ENCODE measurements around the gene BMF. TPM values are rescaled to one million over a fixed set of nuclear protein-coding genes. Genes with fewer than 3 reads are reported as not detected.
"Not testable (repeated sequence)": the region's sequence is repeated elsewhere in the genome, so short reads cannot be mapped to it uniquely, and the experiment has no call there.

The BMF gene
- polyA plus RNA-seq, 2 of the 4 experiments (the other 2 are of a cell fraction), result 1.4 to 1.6 TPM

GRCh38 chr15:40146037-40146436, 37.4 kb upstream of the BMF start:
- POLR2A ChIA-PET, result no interaction called here
- H3K4me3 ChIP-seq, result no peak overlapping the region
- no peak overlapping the region for H3K27ac ChIP-seq
- FAIRE-seq (no peak), ATAC-seq (peak; percentile 71 to 72; a peak in 3 of 6 replicates), DNase-seq (ENCODE audit: low read depth in 1 of 2, low spot score in 1 of 2) (peak in 1 of 2 experiments; percentile 23)
- H3K4me1 ChIP-seq, result peaks cover 12% of the 10 kb centered on the region; the same call in 2 of the 3 replicates
- WGBS (ENCODE audit: missing lambda C conversion rate), result 31% methylated on average over 3 of the region's 4 CpGs
- H3K9me3 ChIP-seq, result no peaks in the 10 kb centered on the region
- TF ChIP-seq FOSL2 (IDR thresholded peaks at IDR 0.05) (0 out of 2 replicates have a peak, but pooled peaks have one; percentile 28), FOSL2 (CRISPR knock-in tag; IDR thresholded peaks at IDR 0.05) (peak; percentile 46; the same call in 1 of the 2 replicates), SMC3 (IDR thresholded peaks at IDR 0.05) (no peak)
- peak overlapping the region; percentile 33; the same call in 1 of the 3 replicates for H3K4me2 ChIP-seq
- CTCF ChIA-PET, result interaction anchor here (1.5 kb wide), 1 partner anchor 10 kb away, joined by 3 read pairs; no protein-coding TSS in a partner anchor

- POLR2A ChIA-PET, result no interaction called here
Observed at GRCh38 chr15:40142428-40142827, 33.7 kb upstream of the BMF start.

GRCh38 chr15:40138201-40138570, 29.5 kb upstream of the BMF start:
- ATAC-seq; H3K4me2 ChIP-seq; H3K9me3 ChIP-seq; H3K27ac ChIP-seq; H3K4me1 ChIP-seq; CTCF ChIA-PET; FAIRE-seq; H3K4me3 ChIP-seq; DNase-seq (ENCODE audit: low read depth in 1 of 2, low spot score in 1 of 2); POLR2A ChIA-PET: not testable (repeated sequence)
- WGBS (ENCODE audit: missing lambda C conversion rate), result 46% methylated on average over 3 of the region's 3 CpGs

More at GRCh38 chr15:40142428-40142827, 33.7 kb upstream of the BMF start:
- 75% methylated on average over 5 of the region's 5 CpGs for WGBS (ENCODE audit: missing lambda C conversion rate)
- DNase-seq (ENCODE audit: low read depth in 1 of 2, low spot score in 1 of 2) (no peak), ATAC-seq (no peak), FAIRE-seq (no peak)
- H3K4me2 ChIP-seq, result no peak overlapping the region
- H3K4me3 ChIP-seq, result no peak overlapping the region
- H3K27ac ChIP-seq, result no peak overlapping the region
- H3K4me1 ChIP-seq, result peaks cover 8% of the 10 kb centered on the region; the same call in 2 of the 3 replicates
- TF ChIP-seq KDM5A (IDR thresholded peaks at IDR 0.05) (no peak), TFCP2L1 (CRISPR knock-in tag; IDR thresholded peaks at IDR 0.05) (no peak), BHLHE40 (IDR thresholded peaks at IDR 0.05; ENCODE audit: low read depth, low read length) (no peak), EP300 (IDR thresholded peaks at IDR 0.05) (no peak), POLR2AphosphoS2 (conservative IDR thresholded peaks at IDR 0.05; ENCODE audit: low read length) (no peak), TP53 (CRISPR knock-in tag; IDR thresholded peaks at IDR 0.05) (no peak), HEYL (CRISPR knock-in tag; IDR thresholded peaks at IDR 0.05) (no peak), HOXA7 (CRISPR knock-in tag; IDR thresholded peaks at IDR 0.05) (no peak), ATOH8 (CRISPR knock-in tag; IDR thresholded peaks at IDR 0.05; ENCODE audit: low read depth) (no peak), FOXS1 (CRISPR knock-in tag; IDR thresholded peaks at IDR 0.05) (no peak), PBX3 (IDR thresholded peaks at IDR 0.05) (no peak), ELK1 (IDR thresholded peaks at IDR 0.05; ENCODE audit: low read depth, low read length) (no peak), SMC3 (IDR thresholded peaks at IDR 0.05) (no peak), HDAC2 (IDR thresholded peaks at IDR 0.05) (no peak), PHF8 (IDR thresholded peaks at IDR 0.05; ENCODE audit: borderline replicate concordance, low read depth) (no peak), RNF2 (IDR thresholded peaks at IDR 0.05; ENCODE audit: borderline replicate concordance, low read depth) (no peak), RFX5 (IDR thresholded peaks at IDR 0.05) (no peak)
- H3K9me3 ChIP-seq, result no peaks in the 10 kb centered on the region
- CTCF ChIA-PET, result interaction anchor here (0.8 kb wide), 2 partner anchors 28 to 36 kb away, joined by 3 to 4 read pairs; no protein-coding TSS in a partner anchor
